NCI-H2196 treated with DMSO at 0.1 percent for 48 hours (cell line): ENCODE results near the gene MKI67.
"Not testable (repeated sequence)": the region's sequence is repeated elsewhere in the genome, so short reads cannot be mapped to it uniquely, and the experiment has no call there.

Experiments
- DNase-seq: peaks from one replicate; lab custom pipeline; 2025; ENCODE audit not compliant: unreplicated experiment; lab: John Stamatoyannopoulos, UW

The MKI67 gene

GRCh38 chr10:128113026-128113425 lies 13.2 kb downstream of the MKI67 start:
- DNase-seq: no peak

- DNase-seq: no peak
Measured at GRCh38 chr10:128111696-128112095, 14.5 kb downstream of the MKI67 start.

DNA sequence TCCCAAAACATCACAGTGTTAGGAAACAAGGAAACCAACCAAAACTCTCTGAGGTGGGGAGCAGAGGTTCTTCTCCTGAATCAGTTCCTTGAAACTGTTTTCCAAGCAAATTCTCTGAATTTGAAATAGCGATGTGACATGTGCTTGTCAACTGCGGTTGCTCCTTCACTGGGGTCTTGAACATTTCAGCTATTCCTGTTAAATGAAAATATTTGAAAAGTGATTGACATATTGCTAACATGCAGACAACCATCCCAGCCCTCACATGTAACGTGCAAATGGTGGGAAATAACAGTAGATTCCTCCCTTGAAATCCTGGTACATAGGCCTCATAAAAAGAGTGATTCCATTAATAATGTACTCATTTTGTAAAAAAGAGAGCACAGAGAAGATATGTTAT lies 15.9 kb downstream of the MKI67 start:
- no peak for DNase-seq

- no peak for DNase-seq
Measured at GRCh38 chr10:128109707-128110106, 16.5 kb downstream of the MKI67 start.

DNA sequence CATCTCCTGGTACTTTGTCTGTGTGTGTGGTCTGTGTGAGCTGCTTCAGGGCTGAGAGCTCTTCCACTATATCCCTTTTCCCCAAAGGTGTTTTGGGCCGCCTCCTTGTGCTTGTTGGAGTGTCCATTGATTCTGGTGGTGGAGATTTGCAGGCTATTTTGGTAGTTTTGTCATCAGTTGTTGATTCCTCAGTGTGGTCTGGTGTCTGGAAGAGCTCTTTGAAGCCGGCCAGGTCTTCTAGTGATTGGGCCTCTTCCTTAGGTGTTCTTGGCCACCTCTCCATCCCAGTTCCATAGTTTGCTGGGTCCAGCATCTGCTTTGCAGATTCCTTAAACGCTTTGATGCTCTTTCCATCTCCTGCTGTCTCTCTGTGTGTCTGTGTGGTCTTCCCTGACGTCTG lies 20.8 kb downstream of the MKI67 start:
- no peak for DNase-seq

DNA sequence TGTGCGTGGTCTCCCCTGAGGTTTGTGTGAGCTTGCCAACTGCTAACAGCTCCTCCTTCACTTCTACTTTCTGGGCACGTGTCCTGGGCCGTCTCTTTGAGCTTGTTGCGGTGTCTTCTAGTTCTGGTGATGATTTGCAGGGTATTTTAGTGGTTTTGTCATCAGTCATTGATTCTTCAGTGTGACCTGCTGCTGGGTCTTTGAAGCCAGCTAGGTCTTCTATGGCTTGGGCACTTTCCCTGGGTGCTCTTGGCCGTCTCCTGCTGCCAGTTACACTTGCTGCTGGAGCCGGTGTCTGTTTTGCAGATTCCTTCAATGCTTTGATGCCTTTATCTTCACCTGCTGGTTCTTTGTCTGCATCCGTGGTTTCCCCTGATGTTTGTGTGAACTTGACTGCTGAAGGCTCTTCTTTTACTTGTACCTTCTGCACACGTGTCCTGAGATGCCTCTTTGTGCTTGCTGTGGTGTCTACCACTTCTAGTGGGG lies 23.0 kb downstream of the MKI67 start:
- DNase-seq: no peak

GRCh38 chr10:128102480-128103228 lies 23.6 kb downstream of the MKI67 start:
- no peak for DNase-seq

DNA sequence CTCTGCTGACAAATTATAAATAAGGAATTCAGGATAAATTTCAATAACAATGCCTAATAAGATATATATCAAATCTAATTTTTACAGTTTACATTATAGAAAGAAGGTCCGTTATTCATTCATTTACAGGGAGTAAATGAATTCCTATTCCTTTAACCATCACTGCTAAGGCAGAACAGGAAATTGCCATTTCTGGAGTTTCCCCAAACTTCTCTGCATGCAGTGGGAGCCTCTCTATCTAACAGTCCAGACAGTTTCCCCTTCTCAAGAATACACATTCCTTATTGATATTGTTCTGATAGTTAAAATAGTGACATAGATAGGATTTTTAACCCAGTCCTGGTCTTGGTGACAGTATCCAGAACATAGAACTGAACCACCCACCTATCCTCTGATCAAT lies 24.3 kb downstream of the MKI67 start:
- no peak for DNase-seq

DNA sequence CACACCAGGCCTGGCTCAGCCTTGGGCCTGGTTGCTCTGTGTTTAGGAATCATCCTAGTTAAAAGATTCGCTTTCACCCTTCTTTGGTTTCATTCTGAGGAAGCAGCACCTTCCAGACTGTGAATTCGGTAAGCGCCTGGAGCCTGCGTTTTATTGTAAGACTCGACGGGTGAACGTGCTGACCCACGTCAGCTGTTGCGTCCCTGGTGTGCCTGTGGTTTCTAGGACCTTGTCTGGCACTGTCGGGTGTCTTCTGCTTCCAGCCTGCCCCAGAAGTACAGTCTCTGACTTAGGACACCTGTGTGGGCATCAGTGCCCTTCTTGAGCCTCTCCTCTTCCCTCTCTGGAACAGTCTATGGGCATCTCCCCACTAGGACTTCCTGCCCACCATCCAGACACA lies 26.3 kb downstream of the MKI67 start:
- DNase-seq: no peak

- DNase-seq: no peak
Measured at GRCh38 chr10:128098631-128099030, 27.6 kb downstream of the MKI67 start.

DNA sequence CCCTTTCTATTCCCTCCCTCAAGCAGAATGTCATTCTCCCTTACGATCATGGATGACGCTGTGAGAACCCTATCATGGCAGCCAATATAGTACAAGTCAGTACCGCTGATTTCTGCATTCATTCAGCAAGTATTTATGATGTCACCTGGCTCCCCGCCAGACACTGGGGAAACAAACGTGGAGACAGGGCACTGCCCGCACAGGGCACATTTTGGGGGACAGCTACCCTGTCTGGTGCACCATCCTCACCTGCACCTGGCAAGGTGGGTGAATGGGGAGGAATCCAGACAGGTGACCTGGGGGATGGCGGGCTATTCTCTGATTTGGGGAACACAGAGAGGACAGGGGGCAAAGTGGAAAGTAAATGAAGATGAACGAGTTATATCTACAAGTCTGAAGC lies 28.4 kb downstream of the MKI67 start:
- no peak for DNase-seq

DNA sequence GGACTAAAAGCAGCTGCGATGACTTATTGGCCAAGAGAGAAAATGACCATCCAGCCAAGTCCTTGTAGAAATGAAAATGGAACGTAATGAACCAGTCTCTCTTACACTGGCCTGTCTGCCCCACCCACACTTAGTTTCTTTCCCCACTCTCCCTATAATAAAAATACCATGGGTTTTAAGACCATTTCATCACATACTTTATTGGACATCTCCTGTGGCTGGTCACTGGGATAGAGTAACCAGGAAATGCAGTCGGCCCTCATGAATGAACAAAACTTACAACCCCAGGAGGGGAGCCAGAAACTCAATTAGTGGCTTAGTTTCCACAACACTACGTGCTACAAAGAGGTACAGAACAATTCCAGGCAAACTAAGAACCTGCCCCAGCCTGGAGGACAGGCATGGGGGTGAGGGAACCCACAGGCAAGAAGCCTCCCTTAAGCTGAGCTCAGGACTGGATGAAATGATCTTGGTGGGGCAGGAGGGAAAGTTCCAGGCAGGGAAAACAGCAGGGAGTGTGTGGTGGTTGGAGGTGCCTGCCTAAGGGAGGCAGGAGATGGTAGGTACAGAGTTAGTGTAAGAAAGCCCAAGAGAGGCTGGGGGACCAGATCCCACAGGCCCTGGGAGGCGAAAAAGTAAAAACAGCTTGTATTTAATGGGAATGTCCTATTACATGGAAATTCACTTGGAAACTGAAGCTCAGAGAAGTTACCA lies 29.6 kb downstream of the MKI67 start:
- DNase-seq: no peak

GRCh38 chr10:128095753-128096469 lies 30.3 kb downstream of the MKI67 start:
- DNase-seq: no peak

DNA sequence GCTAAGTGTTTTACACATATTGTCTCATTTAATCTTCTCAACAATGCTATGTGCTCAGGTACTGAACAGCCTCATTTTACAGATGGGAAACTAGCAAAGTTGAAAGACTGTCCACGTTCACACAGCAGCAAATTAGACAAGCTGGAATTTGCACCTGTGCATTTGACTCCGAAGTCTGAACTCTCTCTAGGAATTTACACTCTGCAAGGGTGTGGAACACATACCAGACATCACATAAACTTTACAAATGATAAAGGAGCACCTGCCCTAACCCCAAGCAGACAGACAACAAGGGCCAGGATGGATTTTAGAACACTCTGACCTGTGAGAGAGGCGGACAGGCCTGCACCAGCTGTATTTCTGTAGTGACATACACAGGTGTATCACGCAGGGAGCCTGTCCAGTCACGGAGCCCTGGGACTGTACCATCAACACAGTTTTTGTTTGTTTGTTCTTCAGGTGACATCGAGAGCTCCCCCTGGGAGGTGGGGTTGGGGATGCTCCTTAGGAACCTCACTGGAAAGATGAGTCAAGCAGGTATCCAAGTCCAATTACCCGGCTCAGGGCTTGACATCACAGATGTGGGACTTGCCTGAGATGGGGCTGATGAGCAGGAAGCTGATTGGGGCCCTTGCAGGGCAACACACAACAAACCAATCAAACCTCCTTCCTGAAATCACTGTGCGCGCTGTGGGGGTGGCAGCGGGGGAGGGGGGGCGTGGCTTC lies 31.0 kb downstream of the MKI67 start:
- DNase-seq: no peak

GRCh38 chr10:128094596-128094995 lies 31.6 kb downstream of the MKI67 start:
- DNase-seq: not testable (repeated sequence)

DNA sequence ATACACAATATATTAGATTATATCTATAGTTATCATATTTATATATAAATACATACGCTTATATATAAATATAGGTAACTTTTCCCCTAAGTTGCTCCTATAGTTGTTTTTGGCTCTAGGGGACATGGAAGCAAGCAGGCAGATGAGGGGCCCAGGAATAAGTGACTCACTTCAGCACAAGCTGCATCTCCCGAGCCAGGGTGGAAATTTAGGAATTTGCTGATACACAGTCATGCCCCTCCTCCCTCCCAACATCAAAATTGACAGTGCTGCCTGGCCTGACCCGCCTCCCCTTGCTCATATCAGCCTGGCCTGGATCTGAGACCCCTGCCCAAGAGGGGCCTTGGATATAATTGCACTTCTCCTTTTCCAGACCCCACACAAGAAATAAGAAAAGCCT lies 33.8 kb downstream of the MKI67 start:
- DNase-seq: no peak

DNA sequence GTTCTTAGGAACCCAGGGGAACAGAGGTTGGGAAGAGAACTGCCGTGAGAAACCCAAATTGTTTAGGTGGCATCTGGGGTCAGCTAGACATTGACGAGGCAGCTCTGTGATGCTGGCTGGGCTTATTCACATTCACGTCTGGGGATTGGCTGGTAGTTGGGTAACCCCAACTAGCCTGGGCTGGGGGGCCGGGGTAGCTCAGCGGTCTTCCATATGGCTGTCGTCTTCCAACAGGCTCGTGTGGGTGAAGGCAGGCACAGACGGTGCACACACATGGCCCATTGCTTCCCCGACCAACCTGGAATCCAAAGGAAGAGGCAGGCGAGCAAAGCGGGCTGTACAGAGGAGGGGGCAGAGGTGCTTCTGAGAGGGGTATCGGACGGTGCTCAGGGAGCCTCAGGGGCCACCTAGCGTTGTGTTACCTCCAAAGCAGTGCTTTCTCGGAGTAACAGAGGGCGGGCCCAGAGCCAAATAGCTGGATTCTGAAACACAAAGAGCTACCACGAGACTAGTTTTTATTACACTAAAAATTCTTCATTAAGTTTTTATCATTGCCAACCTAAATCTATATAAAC lies 34.5 kb downstream of the MKI67 start:
- no peak for DNase-seq

- no peak for DNase-seq
Measured at GRCh38 chr10:128087884-128088709, 38.1 kb downstream of the MKI67 start.

DNA sequence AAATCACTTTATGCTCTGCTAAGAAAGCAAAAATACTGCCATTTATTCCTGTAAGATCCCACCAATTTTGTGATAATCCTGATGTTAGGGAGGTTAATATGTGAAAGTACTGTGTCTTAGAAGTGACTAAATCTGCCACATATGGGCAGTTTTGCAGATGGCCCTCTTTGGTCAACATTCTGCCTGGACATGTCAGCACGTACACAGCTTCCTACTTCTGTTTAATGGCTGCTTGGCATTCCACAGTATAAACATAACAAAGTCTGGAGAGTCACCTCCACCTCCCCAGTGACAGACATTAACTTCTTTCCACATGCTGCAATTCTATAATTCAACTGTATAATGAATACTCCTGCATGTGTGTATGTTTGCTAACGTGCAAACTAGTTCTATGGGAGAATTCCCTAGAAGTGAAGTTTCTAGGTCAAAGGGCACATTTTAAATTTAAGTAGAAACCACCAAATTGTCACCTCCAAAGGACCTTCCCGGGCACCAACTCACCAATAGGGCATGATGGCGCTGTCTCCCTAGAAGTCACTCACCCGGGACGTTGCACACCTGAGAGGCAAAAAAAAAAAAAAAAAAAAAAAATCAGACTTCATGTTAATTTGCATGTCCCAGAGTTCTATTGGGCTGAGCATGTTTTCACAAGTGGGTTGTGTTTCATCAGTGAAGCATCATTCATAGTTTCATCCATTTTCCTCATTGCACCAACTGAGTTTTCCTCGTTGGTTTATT lies 38.9 kb downstream of the MKI67 start:
- no peak for DNase-seq
